ENCODE measurements around the gene C10orf90.

DNA sequence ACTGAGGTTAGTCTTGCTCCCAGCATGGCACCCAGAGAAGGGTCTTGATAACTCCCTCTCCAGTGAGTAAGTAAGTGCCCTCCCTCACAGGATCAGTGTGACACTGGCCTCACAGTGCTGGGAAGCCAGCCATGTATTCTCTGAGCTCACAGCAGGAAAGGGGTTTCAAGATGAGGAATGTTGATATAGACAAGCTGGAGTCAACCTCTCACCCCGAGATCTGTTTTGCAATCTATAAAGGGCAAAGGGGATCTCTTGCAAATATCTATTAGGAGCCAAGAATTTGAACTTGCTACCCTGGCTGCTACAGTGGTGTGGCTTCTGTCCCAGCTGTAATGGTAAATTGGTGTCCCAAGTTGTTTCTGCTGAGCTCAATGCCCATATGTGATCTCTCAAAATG lies 212.0 kb downstream of the C10orf90 start:
- TF ChIP-seq, protein P1, sequence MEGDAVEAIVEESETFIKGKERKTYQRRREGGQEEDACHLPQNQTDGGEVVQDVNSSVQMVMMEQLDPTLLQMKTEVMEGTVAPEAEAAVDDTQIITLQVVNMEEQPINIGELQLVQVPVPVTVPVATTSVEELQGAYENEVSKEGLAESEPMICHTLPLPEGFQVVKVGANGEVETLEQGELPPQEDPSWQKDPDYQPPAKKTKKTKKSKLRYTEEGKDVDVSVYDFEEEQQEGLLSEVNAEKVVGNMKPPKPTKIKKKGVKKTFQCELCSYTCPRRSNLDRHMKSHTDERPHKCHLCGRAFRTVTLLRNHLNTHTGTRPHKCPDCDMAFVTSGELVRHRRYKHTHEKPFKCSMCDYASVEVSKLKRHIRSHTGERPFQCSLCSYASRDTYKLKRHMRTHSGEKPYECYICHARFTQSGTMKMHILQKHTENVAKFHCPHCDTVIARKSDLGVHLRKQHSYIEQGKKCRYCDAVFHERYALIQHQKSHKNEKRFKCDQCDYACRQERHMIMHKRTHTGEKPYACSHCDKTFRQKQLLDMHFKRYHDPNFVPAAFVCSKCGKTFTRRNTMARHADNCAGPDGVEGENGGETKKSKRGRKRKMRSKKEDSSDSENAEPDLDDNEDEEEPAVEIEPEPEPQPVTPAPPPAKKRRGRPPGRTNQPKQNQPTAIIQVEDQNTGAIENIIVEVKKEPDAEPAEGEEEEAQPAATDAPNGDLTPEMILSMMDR (IDR thresholded peaks at IDR 0.05): no peak
- TF ChIP-seq POLR2A (IDR thresholded peaks at IDR 0.05): no peak

Measured in esophagus squamous epithelium (tissue), 4 donors.